Endothelial cell of umbilical vein (primary cell): ENCODE results near the gene SHLD3. TPM values are rescaled to one million over a fixed set of nuclear protein-coding genes. Genes with fewer than 3 reads are reported as not detected.
"Not testable (repeated sequence)": the region's sequence is repeated elsewhere in the genome, so short reads cannot be mapped to it uniquely, and the experiment has no call there.

Experiments
- BruUV-seq: library from RNA; stranded (reverse); fragments of 400-500 nt; replicated peaks from 2 replicates; lab custom pipeline; 2021; lab: Mats Ljungman, UMichigan
- CTCF ChIA-PET: fragments of 300-600, 350-600 bp; sonication (Branson Sonifier 250); formaldehyde crosslinking; loops from one replicate; lab custom pipeline; 2021; ENCODE audit warnings: antibody characterized with exemption, inconsistent platforms; lab: Charles Lee
- POLR2A ChIA-PET: fragments of 300-600, 350-600 bp; sonication (Branson Sonifier 250); formaldehyde crosslinking; loops from one replicate; lab custom pipeline; 2021; ENCODE audit warnings: antibody characterized with exemption, inconsistent platforms; lab: Charles Lee
- DNase-seq: peaks from one replicate; pipeline ENCODE4 v3.0.0-alpha.2; 2011; ENCODE audit warnings: low read depth, low spot score
- FAIRE-seq: peaks from 2 replicates; lab custom pipeline; 2011; peaks lifted over from hg19 to GRCh38; lab: Jason Lieb, UNC
- H2AFZ ChIP-seq: 2 replicates; pipeline ENCODE4 v1.6.0; 2012; ENCODE audit warnings: low read depth, low read length, control low read depth, inconsistent platforms
- H3K27ac ChIP-seq: 2 replicates; pipeline ENCODE4 v1.5.1; 2011; ENCODE audit warnings: low read depth, mild to moderate bottlenecking, control low read depth, low read length, moderate library complexity; ENCODE audit not compliant: insufficient read depth
- H3K27me3 ChIP-seq, 2 experiments: 2 replicates each; pipeline versions ENCODE4 v1.6.0 to v1.6.1; 2011; ENCODE audit warnings: low read length in 2 of 2, mixed read lengths in 1 of 2; ENCODE audit not compliant: control insufficient read depth in 2 of 2, insufficient read depth in 2 of 2
- H3K36me3 ChIP-seq, 2 experiments: 2 replicates in 1 of 2; 3 replicates in 1 of 2; pipeline ENCODE4 v1.5.1; 2011; ENCODE audit warnings: low read length in 2 of 2, mild to moderate bottlenecking in 1 of 2, moderate library complexity in 1 of 2; ENCODE audit not compliant: control insufficient read depth in 2 of 2, insufficient read depth in 2 of 2; ENCODE audit errors: extremely low read depth in 1 of 2
- H3K4me1 ChIP-seq: 3 replicates; pipeline ENCODE4 v1.5.1; 2011; ENCODE audit warnings: mild to moderate bottlenecking, low read length; ENCODE audit not compliant: control insufficient read depth, insufficient read depth; ENCODE audit errors: extremely low read depth
- H3K4me2 ChIP-seq: 2 replicates; pipeline ENCODE4 v1.6.1; 2011; ENCODE audit warnings: low read length, control low read depth, mixed read lengths; ENCODE audit not compliant: insufficient read depth
- H3K4me3 ChIP-seq, 3 experiments: fragments of 200-600 bp in 1 of 3; sonication (generic), shearing (Covaris generic) in 1 of 3; replicated peaks in 1 of 3; 2 replicates each; pipeline ENCODE4 v1.5.1; 2011 to 2016; ENCODE audit warnings: control low read depth in 3 of 3, low read length in 3 of 3, mild to moderate bottlenecking in 2 of 3, inconsistent platforms in 1 of 3, low read depth in 1 of 3, moderate library complexity in 1 of 3; ENCODE audit not compliant: insufficient read depth in 1 of 3
- H3K79me2 ChIP-seq: 2 replicates; pipeline ENCODE4 v1.6.0; 2012; ENCODE audit warnings: low read length, inconsistent platforms; ENCODE audit not compliant: control insufficient read depth, insufficient read depth
- H3K9ac ChIP-seq: replicated peaks from 2 replicates; pipeline ENCODE3; 2011; ENCODE audit warnings: low read length, control low read depth; ENCODE audit not compliant: insufficient read depth; ENCODE audit errors: extremely low read depth
- H3K9me1 ChIP-seq: replicated peaks from 3 replicates; pipeline ENCODE4 v1.6.0; 2011; ENCODE audit warnings: mild to moderate bottlenecking, low read length; ENCODE audit not compliant: control insufficient read depth, insufficient read depth; ENCODE audit errors: extremely low read depth
- H3K9me3 ChIP-seq: replicated peaks from 2 replicates; pipeline ENCODE4 v1.5.1; 2012; ENCODE audit warnings: low read length, inconsistent platforms; ENCODE audit not compliant: control insufficient read depth, insufficient read depth
- H4K20me1 ChIP-seq: replicated peaks from 2 replicates; pipeline ENCODE3; 2011; ENCODE audit warnings: mild to moderate bottlenecking, low read length; ENCODE audit not compliant: control insufficient read depth, insufficient read depth; ENCODE audit errors: extremely low read depth
- CTCF ChIP-seq, 2 donors: IDR thresholded peaks; 1 replicate in 1 of 2; 2 replicates in 1 of 2; pipeline ENCODE4 v1.5.1; 2011; ENCODE audit warnings: low read length in 2 of 2, mild to moderate bottlenecking in 2 of 2, moderate library complexity in 2 of 2, control low read depth in 1 of 2, inconsistent platforms in 1 of 2, low read depth in 1 of 2; ENCODE audit not compliant: insufficient read depth in 1 of 2; ENCODE audit errors: extremely low read depth in 1 of 2
- EZH2 ChIP-seq: IDR thresholded peaks from 2 replicates; pipeline ENCODE4 v1.6.1; 2012; ENCODE audit warnings: borderline replicate concordance, low read depth, mild to moderate bottlenecking, moderate library complexity, low read length, inconsistent platforms; ENCODE audit not compliant: severe bottlenecking
- FOS ChIP-seq: IDR thresholded peaks from 2 replicates; pipeline ENCODE4 v1.6.1; 2011; ENCODE audit warnings: mild to moderate bottlenecking, low read length, moderate library complexity, borderline replicate concordance; ENCODE audit not compliant: insufficient read depth
- GATA2 ChIP-seq: IDR thresholded peaks from 2 replicates; pipeline ENCODE4 v1.7.0; 2011; ENCODE audit warnings: low read depth, mild to moderate bottlenecking, moderate library complexity, mixed read lengths, low read length; ENCODE audit not compliant: insufficient read length, insufficient read depth
- JUN ChIP-seq: IDR thresholded peaks from 2 replicates; pipeline ENCODE4 v1.6.1; 2011; ENCODE audit warnings: borderline replicate concordance, low read depth; ENCODE audit not compliant: insufficient read length, insufficient read depth
- MAX ChIP-seq: IDR thresholded peaks from 2 replicates; pipeline ENCODE4 v1.6.1; 2011; ENCODE audit not compliant: insufficient read depth, insufficient read length
- MYC ChIP-seq: IDR thresholded peaks from one replicate; pipeline ENCODE4 v1.6.1; 2011; ENCODE audit warnings: mild to moderate bottlenecking, low read depth, low read length
- POLR2A ChIP-seq: IDR thresholded peaks from 2 replicates; pipeline ENCODE4 v1.6.1; 2012; ENCODE audit warnings: low read depth, mild to moderate bottlenecking, control low read depth, low read length
- POLR2AphosphoS5 ChIP-seq: IDR thresholded peaks from 2 replicates; pipeline ENCODE4 v1.6.1; 2012; ENCODE audit warnings: low read depth, mild to moderate bottlenecking, control low read depth, low read length, moderate library complexity; ENCODE audit not compliant: insufficient read depth
- dilution Hi-C: fragments of 300-500 bp; cut with MboI; formaldehyde crosslinking; loops from one replicate; pipeline ENCODE4 v1.15.0; 2019; ENCODE audit warnings: low sequenced_read_pairs; ENCODE audit not compliant: extremely low pct_ligation_motif_present
- intact Hi-C: fragments of 100-400 bp; cut with micrococcal nuclease; formaldehyde crosslinking; loops from one replicate; pipeline ENCODE4 v1.10.0; 2022
- polyA plus RNA-seq, 4 experiments: library from polyadenylated mRNA; depleted of rRNA in 3 of 4; stranded (reverse) in 3 of 4; unstranded in 1 of 4; fragments of >200 nt; gene quantifications; 2 replicates each; pipeline versions ENCODE4 v1.2.1 to v1.2.3, GENCODE V29; 2011 to 2012; ENCODE audit warnings: missing spikeins in 1 of 4
- total RNA-seq: library from RNA; stranded (reverse); gene quantifications from 2 replicates; pipeline ENCODE4 v1.2.3, GENCODE V29; 2021

Gene SHLD3
- total and polyA plus RNA-seq, 2 donors (not counting 3 experiments of a cell fraction or from before 2014, with no cell fraction given), result 1.7 to 3.6 TPM

GRCh38 chr5:65588694-65589093, 36.1 kb upstream of the SHLD3 start:
- no peak for DNase-seq
- Histone ChIP-seq H3K4me2 (no peak overlapping the region), H3K79me2 (no peaks in the 10 kb centered on the region), H3K36me3 (peaks cover 4 to 15% of the 10 kb centered on the region in 2 experiments), H3K9ac (no peak overlapping the region), H3K9me1 (no peaks in the 10 kb centered on the region), H3K27ac (no peak overlapping the region), H3K4me3 (no peak overlapping the region), H4K20me1 (no peaks in the 10 kb centered on the region), H3K27me3 (no peaks in the 10 kb centered on the region), H3K9me3 (no peaks in the 10 kb centered on the region), H2AFZ (no peak overlapping the region), H3K4me1 (peaks cover 7% of the 10 kb centered on the region)
- TF ChIP-seq CTCF (IDR thresholded peaks at IDR 0.05; ENCODE audit: extremely low read depth in 1 of 2, insufficient read depth in 1 of 2, low read depth in 1 of 2, low read length in 2 of 2) (no peak), MAX (no peak), EZH2 (no peak), JUN (no peak), POLR2AphosphoS5 (no peak), GATA2 (no peak), POLR2A (no peak), FOS (no peak), MYC (no peak)
- dilution Hi-C loops, result no loop called here
- intact Hi-C loops, result no loop called here
- POLR2A ChIA-PET, result no interaction called here
- FAIRE-seq, result peak; percentile 44
- BruUV-seq, result no TSS peak
- CTCF ChIA-PET, result interaction anchor here (0.6 to 4.0 kb wide), 5 partner anchors 23 to 1441 kb away, joined by 3 to 22 read pairs (median 3); no protein-coding TSS in a partner anchor

GRCh38 chr5:65601761-65602160, 23.1 kb upstream of the SHLD3 start:
- H3K27ac ChIP-seq, H3K9me1 ChIP-seq, POLR2A ChIA-PET, H3K4me1 ChIP-seq, intact Hi-C loops, DNase-seq, H3K4me3 ChIP-seq, H3K36me3 ChIP-seq, dilution Hi-C loops, H3K27me3 ChIP-seq, H3K9me3 ChIP-seq, H3K9ac ChIP-seq, CTCF ChIA-PET, H4K20me1 ChIP-seq, H3K4me2 ChIP-seq, H3K79me2 ChIP-seq, BruUV-seq, H2AFZ ChIP-seq, FAIRE-seq: not testable (repeated sequence)
